ENCODE results near the gene EPHA7.

DNA sequence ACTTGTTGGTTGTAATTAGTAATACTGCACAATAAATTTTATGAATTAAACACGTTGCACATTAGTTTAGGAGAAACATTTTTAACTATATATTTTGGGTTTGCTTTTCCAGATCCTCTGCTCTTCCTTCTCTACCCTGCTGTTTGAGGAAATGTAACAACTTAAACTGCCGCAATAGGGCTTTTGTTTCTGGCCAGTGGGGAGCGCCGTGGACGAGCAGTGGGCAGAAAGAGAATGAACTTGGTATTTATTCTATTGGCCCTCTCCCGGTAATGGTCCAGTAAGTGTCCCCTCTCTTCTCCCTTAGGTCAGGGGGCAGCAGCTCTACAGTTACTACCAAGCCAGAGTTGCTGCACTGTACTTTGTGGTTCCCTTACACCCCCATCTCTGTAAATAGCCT, 35.2 kb upstream of the EPHA7 start:
- TF ChIP-seq, protein P1, sequence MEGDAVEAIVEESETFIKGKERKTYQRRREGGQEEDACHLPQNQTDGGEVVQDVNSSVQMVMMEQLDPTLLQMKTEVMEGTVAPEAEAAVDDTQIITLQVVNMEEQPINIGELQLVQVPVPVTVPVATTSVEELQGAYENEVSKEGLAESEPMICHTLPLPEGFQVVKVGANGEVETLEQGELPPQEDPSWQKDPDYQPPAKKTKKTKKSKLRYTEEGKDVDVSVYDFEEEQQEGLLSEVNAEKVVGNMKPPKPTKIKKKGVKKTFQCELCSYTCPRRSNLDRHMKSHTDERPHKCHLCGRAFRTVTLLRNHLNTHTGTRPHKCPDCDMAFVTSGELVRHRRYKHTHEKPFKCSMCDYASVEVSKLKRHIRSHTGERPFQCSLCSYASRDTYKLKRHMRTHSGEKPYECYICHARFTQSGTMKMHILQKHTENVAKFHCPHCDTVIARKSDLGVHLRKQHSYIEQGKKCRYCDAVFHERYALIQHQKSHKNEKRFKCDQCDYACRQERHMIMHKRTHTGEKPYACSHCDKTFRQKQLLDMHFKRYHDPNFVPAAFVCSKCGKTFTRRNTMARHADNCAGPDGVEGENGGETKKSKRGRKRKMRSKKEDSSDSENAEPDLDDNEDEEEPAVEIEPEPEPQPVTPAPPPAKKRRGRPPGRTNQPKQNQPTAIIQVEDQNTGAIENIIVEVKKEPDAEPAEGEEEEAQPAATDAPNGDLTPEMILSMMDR (tag by site-specific recombination; IDR thresholded peaks at IDR 0.05): no peak
- no peak for TF ChIP-seq ZNF274 (IDR thresholded peaks at IDR 0.05; ENCODE audit: low read length)
- TF ChIP-seq ZNF274 (tag by site-specific recombination; IDR thresholded peaks at IDR 0.05; ENCODE audit: borderline replicate concordance): no peak
- no peak for TF ChIP-seq ZNF510 (tag by site-specific recombination; IDR thresholded peaks at IDR 0.05; ENCODE audit: insufficient replicate concordance)
- TF ChIP-seq, protein P2, sequence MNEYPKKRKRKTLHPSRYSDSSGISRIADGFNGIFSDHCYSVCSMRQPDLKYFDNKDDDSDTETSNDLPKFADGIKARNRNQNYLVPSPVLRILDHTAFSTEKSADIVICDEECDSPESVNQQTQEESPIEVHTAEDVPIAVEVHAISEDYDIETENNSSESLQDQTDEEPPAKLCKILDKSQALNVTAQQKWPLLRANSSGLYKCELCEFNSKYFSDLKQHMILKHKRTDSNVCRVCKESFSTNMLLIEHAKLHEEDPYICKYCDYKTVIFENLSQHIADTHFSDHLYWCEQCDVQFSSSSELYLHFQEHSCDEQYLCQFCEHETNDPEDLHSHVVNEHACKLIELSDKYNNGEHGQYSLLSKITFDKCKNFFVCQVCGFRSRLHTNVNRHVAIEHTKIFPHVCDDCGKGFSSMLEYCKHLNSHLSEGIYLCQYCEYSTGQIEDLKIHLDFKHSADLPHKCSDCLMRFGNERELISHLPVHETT (tag by site-specific recombination; IDR thresholded peaks at IDR 0.05): no peak
